Adrenal gland (tissue), 12 donors: ENCODE measurements around the gene SDR39U1. TPM values are rescaled to one million over a fixed set of nuclear protein-coding genes. Genes with fewer than 3 reads are reported as not detected.
A peak's percentile ranks its signal among the peaks of the same experiment; 100 is the strongest.

ENCODE experiments used
- DNase-seq, 7 donors: peaks; one replicate each; pipeline ENCODE4 v3.0.0-alpha.2; 2019 to 2020
- H3K27ac ChIP-seq, 5 donors: fragments of 200-600 bp; sonication (generic) in 4 of 5; 1 replicate in 3 of 5; 2 replicates in 2 of 5; pipeline versions ENCODE4 v1.5.1 to v1.8.0; 2016 to 2020; ENCODE audit warnings: mild to moderate bottlenecking in 1 of 5
- H3K27me3 ChIP-seq: fragments of 200-600 bp; 2 replicates; pipeline ENCODE4 v1.8.0; 2021
- H3K36me3 ChIP-seq, 2 donors: fragments of 200-600 bp; replicated peaks in 1 of 2; 1 replicate in 1 of 2; 2 replicates in 1 of 2; pipeline versions ENCODE4 v1.5.1 to v1.8.0; 2018 to 2022
- H3K4me1 ChIP-seq, 2 donors: fragments of 200-600 bp; replicated peaks in 1 of 2; 1 replicate in 1 of 2; 2 replicates in 1 of 2; pipeline versions ENCODE4 v1.5.1 to v1.8.0; 2018 to 2021
- H3K4me3 ChIP-seq, 4 donors: fragments of 200-600 bp; sonication (generic) in 3 of 4; one replicate each; pipeline ENCODE4 v1.5.1; 2016 to 2018
- H3K9me3 ChIP-seq, 3 donors: fragments of 200-600 bp; sonication (generic) in 1 of 3; replicated peaks in 1 of 3; 1 replicate in 2 of 3; 2 replicates in 1 of 3; pipeline versions ENCODE4 v1.5.1 to v1.8.0; 2016 to 2021
- POLR2A ChIP-seq, 2 donors: fragments of 450-650 bp; IDR thresholded peaks; one replicate each; pipeline ENCODE4 v1.6.1; 2017; ENCODE audit warnings: antibody characterized with exemption in 2 of 2, mild to moderate bottlenecking in 2 of 2, moderate library complexity in 1 of 2
- WGBS, 4 donors: extraction: QIAGEN DNeasy Blood & Tissue Kit in 2 of 4; methylation state at CpG; one replicate each; pipeline versions ENCODE4 v1.1.5 to v1.1.7; 2013 to 2017; 5-methylcytosine and 5-hydroxymethylcytosine counted together
- intact Hi-C, 2 donors: fragments of 100-400 bp; cut with DNase I; formaldehyde crosslinking; loops; one replicate each; pipeline versions ENCODE4 v1.14.1 to v1.15.0; 2022 to 2023
- polyA plus RNA-seq, 3 donors: library from polyadenylated mRNA; stranded (reverse); fragments of 200-250 nt in 2 of 3; fragments of 350-450 nt in 1 of 3; fragmentation: Illumina TruSeq in 1 of 3; extraction: RNeasy Lipid Tissue Mini Kit (QIAGEN cat#74804) in 1 of 3; gene quantifications; one replicate each; pipeline ENCODE4 v1.2.3, GENCODE V29; 2013 to 2014
- total RNA-seq, 9 donors: library from RNA; depleted of rRNA in 4 of 9; stranded (reverse); fragments of >200 nt in 4 of 9; fragments of 120-200 nt in 1 of 9; fragmentation: NEBNext Ultra II Directional in 1 of 9; extraction: Animal tissue kit (Norgen Biotek cat#: 25700) in 1 of 9; gene quantifications; one replicate each; pipeline versions ENCODE4 v1.1.0 to v1.2.4, GENCODE V29; 2013 to 2023
- TF ChIP-seq, protein P1 (sequence below), 6 experiments: fragments of 450-650 bp in 4 of 6; fragments of 200-600 bp in 2 of 6; sonication (generic) in 1 of 6; IDR thresholded peaks; 1 replicate in 5 of 6; 2 replicates in 1 of 6; pipeline versions ENCODE4 v1.5.1 to v1.8.0; 2016 to 2021; ENCODE audit warnings: antibody characterized with exemption in 6 of 6, mild to moderate bottlenecking in 2 of 6, moderate library complexity in 1 of 6
- donor health status: healthy with polysubstance abuse.
- donor health status: Bipolar disorder and iron deficiency.
- donor health status: DM: yes; HTN: yes; CAD: no.
- donor health status: DM: no; HTN: no; CAD: no.
- donor health status: DM: no; HTN: no; CAD: no.
- donor health status: DM: yes; HTN: yes; CAD: no.

SDR39U1 gene
- total and polyA plus RNA-seq, 12 donors: 35.0 to 218 (median 77.5) TPM

DNA sequence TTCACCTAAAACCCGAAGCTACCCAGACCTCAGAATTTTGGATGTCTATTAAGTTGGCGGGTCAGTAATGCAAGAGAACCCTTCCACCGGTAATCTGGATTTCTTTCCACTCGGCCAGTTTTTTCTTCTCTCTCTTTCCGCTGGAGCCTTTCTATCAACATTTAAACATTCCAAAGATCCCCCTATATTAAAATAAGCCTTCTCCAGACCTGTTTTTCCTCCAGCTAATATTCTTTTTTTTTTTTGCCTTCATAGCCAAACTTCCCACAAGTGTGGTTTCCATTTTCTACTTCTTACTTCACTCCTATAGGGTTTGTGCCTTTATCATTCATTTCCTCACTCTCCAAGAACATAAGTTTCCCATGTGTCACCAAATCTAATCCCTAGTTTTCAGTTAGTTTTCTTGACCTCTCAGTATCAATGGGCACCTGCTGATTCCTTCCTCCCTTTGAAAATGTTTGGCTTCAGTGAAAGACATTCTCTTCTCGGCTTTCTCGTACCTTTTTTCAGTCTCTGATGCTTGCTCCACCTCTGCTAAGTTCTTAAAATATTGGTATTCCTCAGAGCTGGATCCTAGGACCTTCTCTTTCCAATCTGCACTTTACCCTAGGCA lies 583 bp upstream of the SDR39U1 start:
- peak overlapping the region in 4 of 5 donors; percentile 96 to 100 (median 100) for H3K27ac ChIP-seq
- TF ChIP-seq POLR2A (IDR thresholded peaks at IDR 0.05): no peak
- TF ChIP-seq, protein P1, sequence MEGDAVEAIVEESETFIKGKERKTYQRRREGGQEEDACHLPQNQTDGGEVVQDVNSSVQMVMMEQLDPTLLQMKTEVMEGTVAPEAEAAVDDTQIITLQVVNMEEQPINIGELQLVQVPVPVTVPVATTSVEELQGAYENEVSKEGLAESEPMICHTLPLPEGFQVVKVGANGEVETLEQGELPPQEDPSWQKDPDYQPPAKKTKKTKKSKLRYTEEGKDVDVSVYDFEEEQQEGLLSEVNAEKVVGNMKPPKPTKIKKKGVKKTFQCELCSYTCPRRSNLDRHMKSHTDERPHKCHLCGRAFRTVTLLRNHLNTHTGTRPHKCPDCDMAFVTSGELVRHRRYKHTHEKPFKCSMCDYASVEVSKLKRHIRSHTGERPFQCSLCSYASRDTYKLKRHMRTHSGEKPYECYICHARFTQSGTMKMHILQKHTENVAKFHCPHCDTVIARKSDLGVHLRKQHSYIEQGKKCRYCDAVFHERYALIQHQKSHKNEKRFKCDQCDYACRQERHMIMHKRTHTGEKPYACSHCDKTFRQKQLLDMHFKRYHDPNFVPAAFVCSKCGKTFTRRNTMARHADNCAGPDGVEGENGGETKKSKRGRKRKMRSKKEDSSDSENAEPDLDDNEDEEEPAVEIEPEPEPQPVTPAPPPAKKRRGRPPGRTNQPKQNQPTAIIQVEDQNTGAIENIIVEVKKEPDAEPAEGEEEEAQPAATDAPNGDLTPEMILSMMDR (IDR thresholded peaks at IDR 0.05): no peak
- H3K4me3 ChIP-seq: peak overlapping the region in 2 of 4 donors; percentile 35 to 72
- 3 to 8% (median 6%) methylated on average over 6 to 7 of the region's 7 CpGs for WGBS, 4 donors
- DNase-seq: no peak
- peaks cover 0 to 21% of the 10 kb centered on the region in 2 donors for H3K36me3 ChIP-seq
- H3K9me3 ChIP-seq: no peaks in the 10 kb centered on the region
- peaks cover 14 to 44% of the 10 kb centered on the region in 2 donors for H3K4me1 ChIP-seq
- intact Hi-C loops: loop anchor here in 1 of 2 donors (5.0 kb wide), 1 partner anchor 206 kb away; no protein-coding TSS in a partner anchor
- H3K27me3 ChIP-seq: no peaks in the 10 kb centered on the region

DNA sequence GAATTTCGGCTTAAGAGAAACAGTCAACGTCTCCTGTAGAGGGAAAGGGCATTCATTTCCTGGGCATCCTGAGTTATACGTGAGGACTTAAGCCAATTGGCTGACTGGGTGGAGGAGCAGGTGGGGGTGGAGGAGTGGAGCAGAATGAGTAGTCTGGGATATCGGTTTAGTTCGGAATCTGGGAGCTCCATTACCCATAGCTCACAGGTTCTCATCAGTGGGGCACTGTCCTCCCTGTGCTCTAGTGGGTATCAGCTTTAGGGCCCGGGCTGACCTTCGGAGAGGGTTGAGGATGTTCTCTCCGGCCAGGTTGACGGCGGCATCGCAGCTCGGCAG lies 704 bp downstream of the SDR39U1 start:
- TF ChIP-seq, protein P1 (IDR thresholded peaks at IDR 0.05): peak in 1 of 6 experiments; percentile 16
- no peak for TF ChIP-seq POLR2A (IDR thresholded peaks at IDR 0.05)
- intact Hi-C loops: loop anchor here in 1 of 2 donors (5.0 kb wide), 1 partner anchor 205 kb away; no protein-coding TSS in a partner anchor
- Histone ChIP-seq H3K27ac (peak overlapping the region; percentile 96 to 100 (median 99)), H3K4me1 (peaks cover 14 to 54% of the 10 kb centered on the region in 2 donors), H3K27me3 (no peaks in the 10 kb centered on the region), H3K9me3 (no peaks in the 10 kb centered on the region), H3K4me3 (peak overlapping the region in 3 of 4 donors; percentile 14 to 72 (median 49)), H3K36me3 (peaks cover 0 to 34% of the 10 kb centered on the region in 2 donors)
- 0 to 3% (median 2%) methylated on average over 5 to 12 of the region's 12 CpGs for WGBS, 4 donors
- no peak for DNase-seq

DNA sequence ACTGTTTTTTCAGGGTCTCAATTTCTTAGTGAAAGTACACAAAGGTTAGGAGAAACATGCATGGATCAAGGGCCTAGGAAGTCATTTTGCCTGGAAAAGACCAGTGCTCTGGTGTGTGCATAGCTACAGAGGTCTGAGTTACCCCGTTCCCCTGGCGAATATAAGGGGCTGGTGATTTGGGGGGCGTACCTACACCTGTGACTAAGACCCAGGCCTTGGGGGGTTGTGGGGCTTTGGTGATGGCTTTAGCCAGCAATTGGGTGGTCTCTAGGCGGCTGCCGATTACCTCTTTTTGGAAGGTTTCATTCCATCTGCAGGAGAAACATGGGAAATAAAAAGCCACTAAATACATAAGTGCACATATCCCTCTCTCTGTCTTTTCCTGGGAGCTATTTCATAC lies 1.1 kb downstream of the SDR39U1 start:
- Histone ChIP-seq H3K27ac (peak overlapping the region; percentile 96 to 100 (median 99)), H3K27me3 (no peaks in the 10 kb centered on the region), H3K36me3 (peaks cover 0 to 36% of the 10 kb centered on the region in 2 donors), H3K9me3 (no peaks in the 10 kb centered on the region), H3K4me3 (peak overlapping the region in 3 of 4 donors; percentile 14 to 72 (median 49)), H3K4me1 (peaks cover 14 to 58% of the 10 kb centered on the region in 2 donors)
- no peak for TF ChIP-seq POLR2A (IDR thresholded peaks at IDR 0.05)
- TF ChIP-seq, protein P1 (IDR thresholded peaks at IDR 0.05): no peak
- intact Hi-C loops: loop anchor here in 1 of 2 donors (5.0 kb wide), 1 partner anchor 204 kb away; no protein-coding TSS in a partner anchor
- 46 to 62% (median 48%) methylated on average over 5 of the region's 5 CpGs for WGBS, 4 donors
- DNase-seq: no peak

- no peak overlapping the region for H3K4me3 ChIP-seq
- H3K9me3 ChIP-seq: no peaks in the 10 kb centered on the region
- TF ChIP-seq, protein P1 (IDR thresholded peaks at IDR 0.05): no peak
- TF ChIP-seq POLR2A (IDR thresholded peaks at IDR 0.05): no peak
- peak overlapping the region in 4 of 5 donors; percentile 30 to 100 (median 100) for H3K27ac ChIP-seq
- no peaks in the 10 kb centered on the region for H3K27me3 ChIP-seq
- intact Hi-C loops: loop anchor here in 1 of 2 donors (5.0 kb wide), 1 partner anchor 204 kb away; no protein-coding TSS in a partner anchor
- H3K36me3 ChIP-seq: peaks cover 0 to 42% of the 10 kb centered on the region in 2 donors
- 70 to 74% (median 71%) methylated on average over 8 of the region's 8 CpGs for WGBS, 4 donors
- peak in 2 of 7 donors; percentile 20 to 59 for DNase-seq
- H3K4me1 ChIP-seq: peaks cover 20 to 65% of the 10 kb centered on the region in 2 donors
Observed at GRCh38 chr14:24440606-24441399, 1.8 kb downstream of the SDR39U1 start.
